ENCODE data around the gene PDS5A. TPM values are rescaled to one million over a fixed set of nuclear protein-coding genes. Genes with fewer than 3 reads are reported as not detected.
"Not testable (repeated sequence)": the region's sequence is repeated elsewhere in the genome, so short reads cannot be mapped to it uniquely, and the experiment has no call there.

Gene PDS5A
- total RNA-seq, 1 experiment from 2014 or later: 98.3 TPM

DNA sequence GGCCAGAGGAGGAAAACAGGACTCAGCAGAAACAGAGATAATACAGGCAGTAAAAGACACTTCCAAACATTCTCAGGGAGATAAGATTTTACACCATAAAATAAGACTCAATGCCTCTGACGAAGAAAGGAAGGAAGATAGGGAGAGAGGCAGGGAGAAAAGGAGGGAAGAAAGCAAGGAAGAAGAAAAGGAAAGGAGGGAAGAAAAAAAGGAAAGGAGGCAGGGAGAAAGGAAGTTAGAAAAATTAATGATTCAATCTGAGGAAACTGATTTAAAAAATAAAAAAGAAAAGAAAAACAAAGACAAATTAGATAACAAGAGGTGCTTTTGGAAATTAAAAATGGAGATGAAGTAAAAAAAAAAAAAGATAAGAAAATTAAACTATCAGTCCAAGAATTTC is 72.1 kb downstream of the PDS5A start:
- Histone ChIP-seq H3K36me3 (ENCODE audit: control insufficient read depth in 1 of 2, insufficient read depth in 2 of 2, low read length in 2 of 2) (peaks cover 12 to 14% of the 10 kb centered on the region in 2 experiments; a peak in 2 of 4 replicates), H3K9me2 (ENCODE audit: insufficient read depth) (no peaks in the 10 kb centered on the region), H4K20me1 (ENCODE audit: insufficient read depth) (peaks cover 8% of the 10 kb centered on the region; the same call in 1 of the 2 replicates), H3K4me1 (ENCODE audit: control insufficient read depth in 1 of 2, insufficient read depth in 2 of 2, low read length in 2 of 2) (no peaks in the 10 kb centered on the region), H3K79me2 (ENCODE audit: insufficient read depth, low read length) (peaks cover 52% of the 10 kb centered on the region), H3K9ac (ENCODE audit: low read length) (no peak overlapping the region), H3K4me2 (ENCODE audit: low read length) (no peak overlapping the region), H2AFZ (ENCODE audit: low read depth, low read length, poor library complexity, severe bottlenecking) (no peak overlapping the region), H3K9me3 (ENCODE audit: control insufficient read depth in 1 of 2, insufficient read depth in 1 of 2, low read depth in 1 of 2, low read length in 2 of 2) (no peaks in the 10 kb centered on the region), H3K4me3 (replicated peaks in 1 of 2; ENCODE audit: low read depth in 1 of 2, low read length in 2 of 2) (no peak overlapping the region), H3K27me3 (ENCODE audit: insufficient read depth, low read length) (no peaks in the 10 kb centered on the region), H3K27ac (ENCODE audit: low read depth, low read length) (no peak overlapping the region)
- no TSS peak for BruUV-seq (replicated peaks)
- ATAC-seq (no peak), DNase-seq (ENCODE audit: low read depth, low spot score) (no peak)
- CTCF ChIA-PET: no interaction called here
- RAD21 ChIA-PET (ENCODE audit: low non-redundant PET in 1 of 2, low total read pairs in 2 of 2, uncharacterized antibody in 2 of 2, unreplicated experiment in 2 of 2): no interaction called here
- POLR2A ChIA-PET: no interaction called here
- intact Hi-C loops (cut with micrococcal nuclease): no loop called here
- TF ChIP-seq TCF7L2 (IDR thresholded peaks at IDR 0.05; ENCODE audit: borderline replicate concordance, extremely low read depth, insufficient read depth, insufficient read length): no peak
- no peak for TF ChIP-seq EGR1 (IDR thresholded peaks at IDR 0.05; ENCODE audit: low read depth)
- no peak for TF ChIP-seq ZFX (IDR thresholded peaks at IDR 0.05)
- TF ChIP-seq YY1 (IDR thresholded peaks at IDR 0.05; ENCODE audit: extremely low read depth, insufficient replicate concordance, low read depth, low read length): no peak
- no peak for TF ChIP-seq SP1 (IDR thresholded peaks at IDR 0.05; ENCODE audit: low read depth)
- no peak for TF ChIP-seq ZNF274 (IDR thresholded peaks at IDR 0.05; ENCODE audit: low read depth, low read length)
- no peak for TF ChIP-seq POLR2A (IDR thresholded peaks at IDR 0.05; ENCODE audit: borderline replicate concordance, extremely low read depth, insufficient read depth, insufficient read length)
- no peak for TF ChIP-seq RAD21 (IDR thresholded peaks at IDR 0.05; ENCODE audit: low read depth)
- TF ChIP-seq SIN3A (IDR thresholded peaks at IDR 0.05; ENCODE audit: low read depth): no peak
- TF ChIP-seq, protein P1, sequence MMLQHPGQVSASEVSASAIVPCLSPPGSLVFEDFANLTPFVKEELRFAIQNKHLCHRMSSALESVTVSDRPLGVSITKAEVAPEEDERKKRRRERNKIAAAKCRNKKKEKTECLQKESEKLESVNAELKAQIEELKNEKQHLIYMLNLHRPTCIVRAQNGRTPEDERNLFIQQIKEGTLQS (IDR thresholded peaks at IDR 0.05): no peak
- TF ChIP-seq ELF1 (IDR thresholded peaks at IDR 0.05; ENCODE audit: borderline replicate concordance, low read depth): no peak
- TF ChIP-seq, protein P2, sequence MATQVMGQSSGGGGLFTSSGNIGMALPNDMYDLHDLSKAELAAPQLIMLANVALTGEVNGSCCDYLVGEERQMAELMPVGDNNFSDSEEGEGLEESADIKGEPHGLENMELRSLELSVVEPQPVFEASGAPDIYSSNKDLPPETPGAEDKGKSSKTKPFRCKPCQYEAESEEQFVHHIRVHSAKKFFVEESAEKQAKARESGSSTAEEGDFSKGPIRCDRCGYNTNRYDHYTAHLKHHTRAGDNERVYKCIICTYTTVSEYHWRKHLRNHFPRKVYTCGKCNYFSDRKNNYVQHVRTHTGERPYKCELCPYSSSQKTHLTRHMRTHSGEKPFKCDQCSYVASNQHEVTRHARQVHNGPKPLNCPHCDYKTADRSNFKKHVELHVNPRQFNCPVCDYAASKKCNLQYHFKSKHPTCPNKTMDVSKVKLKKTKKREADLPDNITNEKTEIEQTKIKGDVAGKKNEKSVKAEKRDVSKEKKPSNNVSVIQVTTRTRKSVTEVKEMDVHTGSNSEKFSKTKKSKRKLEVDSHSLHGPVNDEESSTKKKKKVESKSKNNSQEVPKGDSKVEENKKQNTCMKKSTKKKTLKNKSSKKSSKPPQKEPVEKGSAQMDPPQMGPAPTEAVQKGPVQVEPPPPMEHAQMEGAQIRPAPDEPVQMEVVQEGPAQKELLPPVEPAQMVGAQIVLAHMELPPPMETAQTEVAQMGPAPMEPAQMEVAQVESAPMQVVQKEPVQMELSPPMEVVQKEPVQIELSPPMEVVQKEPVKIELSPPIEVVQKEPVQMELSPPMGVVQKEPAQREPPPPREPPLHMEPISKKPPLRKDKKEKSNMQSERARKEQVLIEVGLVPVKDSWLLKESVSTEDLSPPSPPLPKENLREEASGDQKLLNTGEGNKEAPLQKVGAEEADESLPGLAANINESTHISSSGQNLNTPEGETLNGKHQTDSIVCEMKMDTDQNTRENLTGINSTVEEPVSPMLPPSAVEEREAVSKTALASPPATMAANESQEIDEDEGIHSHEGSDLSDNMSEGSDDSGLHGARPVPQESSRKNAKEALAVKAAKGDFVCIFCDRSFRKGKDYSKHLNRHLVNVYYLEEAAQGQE (IDR thresholded peaks at IDR 0.05; ENCODE audit: low read depth): no peak
- TF ChIP-seq EZH2phosphoT487 (IDR thresholded peaks at IDR 0.05; ENCODE audit: borderline replicate concordance): no peak
- TF ChIP-seq, protein P3, sequence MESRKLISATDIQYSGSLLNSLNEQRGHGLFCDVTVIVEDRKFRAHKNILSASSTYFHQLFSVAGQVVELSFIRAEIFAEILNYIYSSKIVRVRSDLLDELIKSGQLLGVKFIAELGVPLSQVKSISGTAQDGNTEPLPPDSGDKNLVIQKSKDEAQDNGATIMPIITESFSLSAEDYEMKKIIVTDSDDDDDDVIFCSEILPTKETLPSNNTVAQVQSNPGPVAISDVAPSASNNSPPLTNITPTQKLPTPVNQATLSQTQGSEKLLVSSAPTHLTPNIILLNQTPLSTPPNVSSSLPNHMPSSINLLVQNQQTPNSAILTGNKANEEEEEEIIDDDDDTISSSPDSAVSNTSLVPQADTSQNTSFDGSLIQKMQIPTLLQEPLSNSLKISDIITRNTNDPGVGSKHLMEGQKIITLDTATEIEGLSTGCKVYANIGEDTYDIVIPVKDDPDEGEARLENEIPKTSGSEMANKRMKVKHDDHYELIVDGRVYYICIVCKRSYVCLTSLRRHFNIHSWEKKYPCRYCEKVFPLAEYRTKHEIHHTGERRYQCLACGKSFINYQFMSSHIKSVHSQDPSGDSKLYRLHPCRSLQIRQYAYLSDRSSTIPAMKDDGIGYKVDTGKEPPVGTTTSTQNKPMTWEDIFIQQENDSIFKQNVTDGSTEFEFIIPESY (IDR thresholded peaks at IDR 0.05; ENCODE audit: extremely low read depth, insufficient replicate concordance, low read length): no peak

DNA sequence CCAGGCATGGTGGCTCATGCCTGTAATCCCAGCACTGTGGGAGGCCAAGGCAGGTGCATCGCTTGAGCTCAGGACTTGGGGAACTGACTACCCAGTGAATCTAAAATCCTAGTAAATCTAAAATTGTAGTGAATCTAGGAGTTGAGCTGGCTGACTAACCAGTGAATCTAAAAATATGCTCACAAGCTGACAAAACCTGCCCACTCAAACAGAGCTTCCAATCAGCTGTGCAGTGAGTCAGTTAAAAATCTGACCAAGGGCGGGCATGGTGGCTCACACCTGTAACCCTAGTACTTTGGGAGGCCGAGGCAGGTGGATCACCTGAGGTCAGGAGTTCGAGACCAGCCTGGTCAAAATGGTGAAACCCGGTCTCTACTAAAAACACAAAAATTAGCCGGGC is 72.7 kb downstream of the PDS5A start:
- BruUV-seq (replicated peaks); H3K4me3 ChIP-seq (replicated peaks in 1 of 2; ENCODE audit: low read depth in 1 of 2, low read length in 2 of 2); H3K9ac ChIP-seq (ENCODE audit: low read length); intact Hi-C loops (cut with micrococcal nuclease); H4K20me1 ChIP-seq (ENCODE audit: insufficient read depth); DNase-seq (ENCODE audit: low read depth, low spot score); H3K9me2 ChIP-seq (ENCODE audit: insufficient read depth); H2AFZ ChIP-seq (ENCODE audit: low read depth, low read length, poor library complexity, severe bottlenecking); H3K4me1 ChIP-seq (ENCODE audit: control insufficient read depth in 1 of 2, insufficient read depth in 2 of 2, low read length in 2 of 2); CTCF ChIA-PET; H3K27ac ChIP-seq (ENCODE audit: low read depth, low read length); ATAC-seq; RAD21 ChIA-PET (ENCODE audit: low non-redundant PET in 1 of 2, low total read pairs in 2 of 2, uncharacterized antibody in 2 of 2, unreplicated experiment in 2 of 2); H3K4me2 ChIP-seq (ENCODE audit: low read length); H3K27me3 ChIP-seq (ENCODE audit: insufficient read depth, low read length); H3K9me3 ChIP-seq (ENCODE audit: control insufficient read depth in 1 of 2, insufficient read depth in 1 of 2, low read depth in 1 of 2, low read length in 2 of 2): not testable (repeated sequence)
- H3K36me3 ChIP-seq (ENCODE audit: control insufficient read depth in 1 of 2, insufficient read depth in 2 of 2, low read length in 2 of 2): peaks cover 17% of the 10 kb centered on the region in 2 experiments; a peak in 3 of 4 replicates
- peaks cover 48% of the 10 kb centered on the region for H3K79me2 ChIP-seq (ENCODE audit: insufficient read depth, low read length)
- POLR2A ChIA-PET: interaction anchor here (1.2 kb wide), 1 partner anchor 9 kb away, joined by 3 read pairs; no protein-coding TSS in a partner anchor

All from HCT116 (cell line).